Natural killer cell (primary cell): ENCODE data around the gene PTPRM. TPM values are rescaled to one million over a fixed set of nuclear protein-coding genes. Genes with fewer than 3 reads are reported as not detected.

ENCODE experiments used
- ATAC-seq, 3 donors: fragments of 150-1000 bp in 2 of 3; fragments of 200-7000 bp in 1 of 3; cut with Tn5 transposase; 1 replicate in 1 of 3; 2 replicates in 2 of 3; pipeline ENCODE4 v1.10.0; 2021; ENCODE audit warnings: mild to moderate bottlenecking in 2 of 3, moderate library complexity in 2 of 3
- DNase-seq, 2 donors: peaks; one replicate each; pipeline versions ENCODE4 v3.0.0 to v3.0.0-alpha.2; 2013 to 2021; ENCODE audit warnings: mixed read lengths in 1 of 2
- H3K27ac ChIP-seq: one replicate; pipeline ENCODE4 v1.5.1; 2013; ENCODE audit warnings: mild to moderate bottlenecking, low read length
- H3K27me3 ChIP-seq: one replicate; pipeline ENCODE4 v1.6.1; 2013; ENCODE audit warnings: low read length; ENCODE audit not compliant: control insufficient read depth, insufficient read depth
- H3K36me3 ChIP-seq: one replicate; pipeline ENCODE4 v1.6.1; 2013; ENCODE audit warnings: low read length; ENCODE audit not compliant: control insufficient read depth, insufficient read depth
- H3K4me1 ChIP-seq: one replicate; pipeline ENCODE4 v1.6.1; 2013; ENCODE audit warnings: low read length; ENCODE audit not compliant: control insufficient read depth, insufficient read depth
- H3K4me3 ChIP-seq: one replicate; pipeline ENCODE4 v1.5.1; 2013; ENCODE audit warnings: low read length
- H3K9me3 ChIP-seq: one replicate; pipeline ENCODE4 v1.6.1; 2013; ENCODE audit warnings: low read length; ENCODE audit not compliant: control insufficient read depth, insufficient read depth
- H3K27ac Mint-ChIP-seq, 2 donors: one replicate each; pipeline ENCODE4 v1.8.0; 2022; ENCODE audit warnings: mild to moderate bottlenecking in 2 of 2, mixed read lengths in 2 of 2, moderate library complexity in 1 of 2
- H3K27me3 Mint-ChIP-seq, 2 donors: one replicate each; pipeline ENCODE4 v1.8.0; 2022; ENCODE audit warnings: low read depth in 2 of 2, mixed read lengths in 2 of 2
- H3K36me3 Mint-ChIP-seq: one replicate; pipeline ENCODE4 v1.8.0; 2022; ENCODE audit warnings: mixed read lengths
- H3K4me1 Mint-ChIP-seq, 2 donors: one replicate each; pipeline ENCODE4 v1.8.0; 2022; ENCODE audit warnings: mixed read lengths in 2 of 2
- H3K4me3 Mint-ChIP-seq: one replicate; pipeline ENCODE4 v1.8.0; 2022; ENCODE audit warnings: mild to moderate bottlenecking, moderate library complexity, mixed read lengths
- H3K9me3 Mint-ChIP-seq, 2 donors: one replicate each; pipeline ENCODE4 v1.8.0; 2022; ENCODE audit warnings: mixed read lengths in 2 of 2
- WGBS: methylation state at CpG from one replicate; pipeline ENCODE4 v1.1.7; 2013; ENCODE audit warnings: missing lambda C conversion rate; ENCODE audit not compliant: insufficient coverage; 5-methylcytosine and 5-hydroxymethylcytosine counted together
- intact Hi-C: fragments of 100-400 bp; cut with micrococcal nuclease; formaldehyde crosslinking; loops from one replicate; pipeline ENCODE4 v1.14.2; 2022
- total RNA-seq, 4 donors: library from RNA; stranded (reverse); fragments of 120-200 nt in 1 of 4; gene quantifications; one replicate each; pipeline versions ENCODE4 v1.2.3 to v1.2.4, GENCODE V29; 2013 to 2022
- TF ChIP-seq, protein P1 (sequence below): fragments of 200-600 bp; IDR thresholded peaks from one replicate; pipeline ENCODE4 v1.8.0; 2022; ENCODE audit warnings: antibody characterized with exemption

The PTPRM gene
- total RNA-seq, 3 donors from 2014 or later (not counting 1 experiment from before 2014, with no cell fraction given): 5.0 to 13.2 (median 12.1) TPM

GRCh38 chr18:7824970-7825369 is 257.9 kb downstream of the PTPRM start:
- 91% methylated on average over 5 of the region's 5 CpGs for WGBS
- no peak overlapping the region for H3K27ac ChIP-seq
- peaks cover 0 to 6% of the 10 kb centered on the region in 2 donors for H3K4me1 Mint-ChIP-seq

DNA sequence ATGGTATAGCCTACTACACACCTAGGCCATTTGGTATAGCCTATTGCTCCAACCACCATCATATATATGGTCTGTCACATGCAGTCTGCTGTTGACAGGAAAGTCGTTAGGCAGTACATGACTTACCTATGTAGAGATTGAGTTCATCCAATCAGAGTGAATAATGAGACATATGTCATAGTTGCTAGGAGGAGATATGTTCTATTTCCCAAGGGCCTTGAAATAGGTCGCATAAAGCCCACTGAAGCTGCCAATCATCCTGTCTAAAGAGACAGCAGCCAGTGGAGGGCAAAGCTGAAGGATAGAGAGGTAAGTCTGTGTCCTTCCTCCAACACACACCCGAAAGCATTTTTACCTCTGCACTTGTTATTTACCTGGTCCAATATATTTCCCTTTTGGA is 263.4 kb downstream of the PTPRM start:
- Histone ChIP-seq H3K27ac (no peak overlapping the region), H3K27me3 (no peaks in the 10 kb centered on the region), H3K4me3 (no peak overlapping the region), H3K36me3 (no peaks in the 10 kb centered on the region), H3K9me3 (no peaks in the 10 kb centered on the region), H3K4me1 (no peaks in the 10 kb centered on the region)
- H3K27ac Mint-ChIP-seq: no peak overlapping the region
- peak in 1 of 2 donors; percentile 10 for DNase-seq
- H3K4me3 Mint-ChIP-seq: no peak overlapping the region
- TF ChIP-seq, protein P1, sequence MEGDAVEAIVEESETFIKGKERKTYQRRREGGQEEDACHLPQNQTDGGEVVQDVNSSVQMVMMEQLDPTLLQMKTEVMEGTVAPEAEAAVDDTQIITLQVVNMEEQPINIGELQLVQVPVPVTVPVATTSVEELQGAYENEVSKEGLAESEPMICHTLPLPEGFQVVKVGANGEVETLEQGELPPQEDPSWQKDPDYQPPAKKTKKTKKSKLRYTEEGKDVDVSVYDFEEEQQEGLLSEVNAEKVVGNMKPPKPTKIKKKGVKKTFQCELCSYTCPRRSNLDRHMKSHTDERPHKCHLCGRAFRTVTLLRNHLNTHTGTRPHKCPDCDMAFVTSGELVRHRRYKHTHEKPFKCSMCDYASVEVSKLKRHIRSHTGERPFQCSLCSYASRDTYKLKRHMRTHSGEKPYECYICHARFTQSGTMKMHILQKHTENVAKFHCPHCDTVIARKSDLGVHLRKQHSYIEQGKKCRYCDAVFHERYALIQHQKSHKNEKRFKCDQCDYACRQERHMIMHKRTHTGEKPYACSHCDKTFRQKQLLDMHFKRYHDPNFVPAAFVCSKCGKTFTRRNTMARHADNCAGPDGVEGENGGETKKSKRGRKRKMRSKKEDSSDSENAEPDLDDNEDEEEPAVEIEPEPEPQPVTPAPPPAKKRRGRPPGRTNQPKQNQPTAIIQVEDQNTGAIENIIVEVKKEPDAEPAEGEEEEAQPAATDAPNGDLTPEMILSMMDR: no peak
- no peaks in the 10 kb centered on the region for H3K36me3 Mint-ChIP-seq
- intact Hi-C loops: no loop called here
- H3K9me3 Mint-ChIP-seq: peaks cover 2 to 9% of the 10 kb centered on the region in 2 donors
- H3K27me3 Mint-ChIP-seq: no peaks in the 10 kb centered on the region
- WGBS: 82% methylated on average over 3 of the region's 3 CpGs
- H3K4me1 Mint-ChIP-seq: no peaks in the 10 kb centered on the region
- no peak for ATAC-seq

More at GRCh38 chr18:7824970-7825369, 257.9 kb downstream of the PTPRM start:
- TF ChIP-seq, protein P1: no peak
- Histone ChIP-seq H3K9me3 (no peaks in the 10 kb centered on the region), H3K4me3 (no peak overlapping the region), H3K27me3 (no peaks in the 10 kb centered on the region), H3K4me1 (peaks cover 6% of the 10 kb centered on the region), H3K36me3 (no peaks in the 10 kb centered on the region)
- H3K27me3 Mint-ChIP-seq: no peaks in the 10 kb centered on the region
- no peaks in the 10 kb centered on the region for H3K36me3 Mint-ChIP-seq
- no peak overlapping the region for H3K27ac Mint-ChIP-seq
- no peaks in the 10 kb centered on the region for H3K9me3 Mint-ChIP-seq
- DNase-seq (no peak), ATAC-seq (no peak)
- no peak overlapping the region for H3K4me3 Mint-ChIP-seq
- intact Hi-C loops: no loop called here

DNA sequence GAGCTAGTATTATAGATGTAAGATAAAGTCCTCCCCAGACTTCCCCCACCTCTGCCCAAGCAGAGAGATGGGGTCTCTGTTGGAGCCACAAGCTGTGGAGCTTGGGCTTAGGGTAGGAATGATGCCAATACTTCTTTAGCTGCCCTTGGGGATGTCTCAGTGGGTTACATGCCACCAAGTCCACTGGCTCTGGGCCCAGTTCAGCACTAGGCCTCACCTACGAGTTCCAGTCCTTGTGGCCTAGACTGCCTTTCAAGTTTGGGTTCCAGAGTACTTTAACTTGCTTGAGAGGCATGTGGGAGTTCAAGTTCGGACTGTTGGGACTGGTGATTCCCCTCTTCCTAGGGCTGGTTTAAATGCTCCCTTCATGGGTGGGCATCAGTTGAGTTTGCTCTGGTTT is 272.4 kb downstream of the PTPRM start:
- ATAC-seq (no peak), DNase-seq (no peak)
- H3K27me3 ChIP-seq: no peaks in the 10 kb centered on the region
- intact Hi-C loops: no loop called here
- no peak overlapping the region for H3K4me3 ChIP-seq
- no peaks in the 10 kb centered on the region for H3K4me1 Mint-ChIP-seq
- H3K36me3 ChIP-seq: no peaks in the 10 kb centered on the region
- no peaks in the 10 kb centered on the region for H3K4me1 ChIP-seq
- H3K27ac Mint-ChIP-seq: no peak overlapping the region
- H3K27me3 Mint-ChIP-seq: no peaks in the 10 kb centered on the region
- H3K36me3 Mint-ChIP-seq: no peaks in the 10 kb centered on the region
- TF ChIP-seq, protein P1: no peak
- H3K27ac ChIP-seq: no peak overlapping the region
- H3K9me3 Mint-ChIP-seq: peaks cover 4 to 11% of the 10 kb centered on the region in 2 donors
- peaks cover 4% of the 10 kb centered on the region for H3K9me3 ChIP-seq
- 75% methylated on average over 2 of the region's 2 CpGs for WGBS
- no peak overlapping the region for H3K4me3 Mint-ChIP-seq

DNA sequence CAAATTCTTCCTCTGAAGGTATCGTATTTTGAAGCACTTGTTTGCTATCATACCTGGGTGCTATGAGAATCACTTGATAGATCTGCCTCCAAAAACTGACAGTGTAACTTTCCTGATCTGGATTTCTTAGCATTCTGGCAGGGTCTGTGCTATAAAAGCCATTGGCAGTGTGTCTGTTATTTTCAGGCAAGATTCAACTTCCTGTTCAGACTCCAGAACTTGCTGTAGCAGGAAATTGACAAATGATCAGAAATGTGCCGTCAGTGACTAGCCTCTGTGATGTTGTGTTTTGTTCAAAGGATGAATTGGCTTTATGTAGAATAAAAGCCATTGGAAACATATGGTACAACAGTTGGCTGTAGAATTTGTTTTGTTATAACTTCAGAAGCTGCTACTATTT is 273.3 kb downstream of the PTPRM start:
- Mint-ChIP-seq H3K4me3 (no peak overlapping the region), H3K36me3 (no peaks in the 10 kb centered on the region), H3K4me1 (no peaks in the 10 kb centered on the region), H3K9me3 (peaks cover 4 to 14% of the 10 kb centered on the region in 2 donors), H3K27ac (no peak overlapping the region), H3K27me3 (no peaks in the 10 kb centered on the region)
- Histone ChIP-seq H3K36me3 (no peaks in the 10 kb centered on the region), H3K9me3 (peaks cover 4% of the 10 kb centered on the region), H3K4me3 (no peak overlapping the region), H3K27ac (no peak overlapping the region), H3K27me3 (no peaks in the 10 kb centered on the region), H3K4me1 (no peaks in the 10 kb centered on the region)
- DNase-seq: no peak
- TF ChIP-seq, protein P1: no peak
- intact Hi-C loops: no loop called here
- WGBS: 46% methylated on average over 2 of the region's 2 CpGs
- no peak for ATAC-seq
